Stimulated activated CD4-positive, alpha-beta T cell treated with anti-CD3 and anti-CD28 coated beads, Interleukin-1b, Interleukin-23, amount 100 ng/mL, for 1 hour (primary cell): ENCODE results near the gene OPHN1.
"Not testable (repeated sequence)": the region's sequence is repeated elsewhere in the genome, so short reads cannot be mapped to it uniquely, and the experiment has no call there.

Experiments used
- DNase-seq, 2 donors: peaks; one replicate each; pipeline ENCODE4 v3.0.0-alpha.2; 2020; ENCODE audit warnings: low read depth in 2 of 2

Gene OPHN1

GRCh38 chrX:68424719-68425118 lies 8.6 kb downstream of the OPHN1 start:
- no peak for DNase-seq

GRCh38 chrX:68422478-68422877 lies 10.8 kb downstream of the OPHN1 start:
- no peak for DNase-seq

DNA sequence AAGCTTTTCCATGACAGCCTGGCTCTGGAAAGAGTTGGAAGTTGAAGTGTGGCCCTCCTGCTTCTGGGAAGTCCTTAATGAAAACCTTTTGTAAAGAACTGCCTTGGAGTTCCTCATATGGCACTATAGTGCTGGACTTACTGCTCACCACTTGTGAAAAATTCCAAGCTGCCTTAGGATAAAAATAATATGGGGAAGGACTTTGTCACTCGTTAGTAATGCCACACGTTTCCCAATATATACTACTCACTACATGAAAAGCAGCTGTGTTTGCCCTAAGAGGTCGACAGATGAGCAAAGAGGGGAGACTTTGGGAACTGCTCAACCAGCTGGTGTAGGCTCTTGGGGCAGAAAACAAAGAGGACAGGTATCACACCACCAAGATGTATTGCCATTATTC lies 11.7 kb downstream of the OPHN1 start:
- no peak for DNase-seq

DNA sequence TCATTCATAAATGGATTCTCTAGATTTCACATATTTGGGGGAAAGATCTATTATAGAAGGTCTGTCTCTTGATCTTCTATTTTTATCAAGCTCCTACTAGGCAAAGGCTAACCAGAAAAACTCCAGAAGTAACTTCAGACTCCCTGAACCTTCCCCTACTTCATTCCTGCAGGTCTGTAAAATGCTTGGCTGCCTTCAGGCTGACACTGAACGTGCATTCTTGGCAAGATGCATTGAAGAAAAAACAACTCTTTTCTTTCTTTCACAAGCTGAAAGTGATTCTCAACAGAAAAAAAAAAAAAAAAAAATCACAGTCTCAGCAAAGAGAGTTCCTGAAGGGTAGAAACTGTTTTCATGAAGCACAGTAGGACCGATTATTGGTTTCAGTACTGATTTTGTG lies 12.7 kb downstream of the OPHN1 start:
- DNase-seq: no peak

DNA sequence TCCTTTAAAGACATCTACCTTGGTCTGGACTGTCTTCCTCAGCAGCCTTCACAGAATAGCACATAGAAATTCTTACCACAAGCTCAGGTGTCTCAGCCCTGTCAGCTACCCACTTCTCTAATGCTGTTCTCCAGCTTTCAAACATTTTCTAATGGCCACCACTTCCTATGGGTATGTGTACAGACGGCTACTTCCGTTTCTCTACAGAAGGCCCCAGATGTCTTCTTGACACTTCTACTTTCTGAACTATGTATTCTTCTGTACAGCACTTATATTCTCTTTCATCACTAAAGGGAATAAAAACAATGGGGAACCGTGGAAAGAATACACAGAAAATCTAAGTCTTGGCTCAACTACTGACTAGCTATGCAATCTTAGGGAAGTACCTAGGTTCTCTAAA lies 13.3 kb downstream of the OPHN1 start:
- no peak for DNase-seq

- DNase-seq: no peak
These were observed 15.6 kb downstream of the OPHN1 start for GRCh38 chrX:68417651-68418050.

DNA sequence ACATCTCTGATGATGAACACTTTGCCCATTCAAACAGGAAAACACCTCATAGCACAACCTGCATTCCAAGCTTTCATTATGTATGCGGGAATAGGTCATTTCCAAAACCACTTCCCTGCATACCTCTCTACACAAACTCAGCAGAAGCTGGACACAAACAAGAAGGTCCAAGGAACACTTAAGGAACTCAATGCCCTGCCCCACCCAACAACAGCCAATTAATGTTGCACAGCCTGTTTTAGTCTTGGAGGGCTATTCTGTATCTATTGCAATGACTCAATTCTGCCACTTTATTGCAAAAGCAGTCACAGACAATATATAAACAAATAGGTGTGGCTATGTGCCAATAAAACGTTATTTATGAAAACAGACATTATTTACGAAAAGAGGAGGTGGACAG lies 16.7 kb downstream of the OPHN1 start:
- no peak for DNase-seq

DNA sequence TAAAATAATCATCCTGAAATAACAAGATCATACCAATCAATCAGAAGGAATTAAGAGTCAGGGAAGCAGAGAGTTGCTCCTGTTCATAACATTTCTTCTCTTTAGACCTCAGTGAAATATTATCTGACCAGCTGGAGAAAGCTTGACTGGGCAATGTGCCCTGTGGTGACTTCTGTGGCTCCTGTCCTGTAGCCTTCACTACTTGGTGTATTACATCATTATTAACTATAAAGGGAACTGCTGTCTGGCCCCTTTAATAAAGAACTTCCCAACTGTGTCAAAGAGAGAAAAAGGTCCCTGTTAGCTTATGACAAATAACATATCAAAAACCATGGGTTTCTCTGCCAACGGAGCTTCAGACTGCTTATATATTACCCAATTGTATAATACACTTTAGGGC lies 18.0 kb downstream of the OPHN1 start:
- DNase-seq: no peak

DNA sequence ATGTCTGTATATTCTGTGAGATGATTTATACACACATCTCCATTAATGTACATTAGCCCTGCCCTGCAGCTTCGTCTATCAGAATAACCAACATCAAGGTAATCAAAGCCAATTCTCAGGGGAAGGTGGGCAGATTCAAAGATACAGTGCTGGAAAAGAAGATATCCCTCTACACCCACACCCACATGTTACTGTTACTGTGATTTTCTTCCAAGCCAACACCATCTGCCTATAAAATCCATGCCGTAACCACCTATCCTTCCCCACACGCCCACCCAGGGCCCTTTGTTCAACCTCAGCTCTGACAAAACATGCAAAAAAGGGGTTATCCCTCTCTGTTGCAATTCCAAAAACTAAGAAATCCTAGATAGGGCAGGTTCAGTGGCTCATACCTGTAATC lies 20.0 kb downstream of the OPHN1 start:
- DNase-seq: no peak

- no peak for DNase-seq
These were observed 21.6 kb downstream of the OPHN1 start for GRCh38 chrX:68411729-68412128.

DNA sequence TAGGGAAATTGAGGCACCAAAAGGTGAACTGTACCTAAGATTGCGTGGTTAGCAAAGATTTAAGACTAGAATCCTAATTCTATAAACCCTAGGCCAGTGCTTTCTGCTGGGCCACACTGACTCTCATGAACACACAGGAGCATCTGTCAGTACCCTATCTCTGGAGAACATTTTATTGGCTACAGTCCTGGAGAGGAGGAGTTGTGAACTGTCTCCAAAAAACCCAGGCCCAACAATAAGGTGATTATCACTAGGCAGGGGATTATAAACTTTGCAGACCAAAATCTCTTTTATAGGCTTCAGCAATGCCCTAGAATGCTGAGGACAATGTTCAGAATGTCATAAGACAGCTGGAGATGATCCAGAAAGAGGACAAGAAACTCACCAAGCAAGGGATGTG lies 24.1 kb downstream of the OPHN1 start:
- DNase-seq: no peak

- DNase-seq: no peak
These were observed 29.8 kb downstream of the OPHN1 start for GRCh38 chrX:68403522-68403921.

DNA sequence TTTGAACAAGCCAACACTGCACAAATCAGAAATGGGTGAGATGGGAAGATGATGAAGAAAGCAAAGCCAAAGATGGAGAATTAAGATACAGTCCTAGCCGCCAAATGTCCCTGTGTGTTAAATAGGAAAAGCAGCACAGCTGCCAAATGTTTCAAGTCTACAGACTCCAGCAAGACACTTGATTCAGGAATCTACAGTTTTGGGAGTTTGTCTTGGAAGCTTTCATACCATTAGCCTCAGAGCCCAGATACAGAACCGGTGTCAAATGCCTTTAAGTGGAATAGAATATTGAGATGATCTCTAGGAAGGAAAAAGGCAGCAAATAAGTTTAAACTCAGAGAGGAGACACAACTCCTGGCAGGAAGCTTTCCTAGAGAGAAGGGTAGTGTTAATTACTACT lies 30.3 kb downstream of the OPHN1 start:
- no peak for DNase-seq

- no peak for DNase-seq
These were observed 31.2 kb downstream of the OPHN1 start for GRCh38 chrX:68402094-68402493.

- DNase-seq: no peak
These were observed 35.0 kb downstream of the OPHN1 start for GRCh38 chrX:68398291-68398690.

DNA sequence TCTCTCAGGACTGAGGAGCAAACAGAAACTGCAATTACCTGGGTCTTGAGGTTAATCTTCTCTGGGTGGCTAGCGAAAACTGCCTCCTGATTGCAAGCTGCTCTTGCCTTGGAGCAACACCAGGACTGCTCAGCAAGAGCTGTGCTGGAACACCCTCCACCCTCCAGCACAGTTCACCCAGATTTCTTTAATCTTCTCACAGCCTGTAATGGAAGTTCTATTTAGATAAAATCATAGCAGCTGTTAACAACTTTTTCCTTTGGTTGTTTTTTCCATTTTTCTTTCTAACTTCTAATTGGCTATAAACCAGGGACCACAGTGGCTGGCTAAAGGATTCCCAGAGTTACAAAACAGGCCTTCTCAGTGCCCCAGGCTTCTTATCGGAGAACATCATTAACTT lies 36.3 kb downstream of the OPHN1 start:
- DNase-seq: no peak

DNA sequence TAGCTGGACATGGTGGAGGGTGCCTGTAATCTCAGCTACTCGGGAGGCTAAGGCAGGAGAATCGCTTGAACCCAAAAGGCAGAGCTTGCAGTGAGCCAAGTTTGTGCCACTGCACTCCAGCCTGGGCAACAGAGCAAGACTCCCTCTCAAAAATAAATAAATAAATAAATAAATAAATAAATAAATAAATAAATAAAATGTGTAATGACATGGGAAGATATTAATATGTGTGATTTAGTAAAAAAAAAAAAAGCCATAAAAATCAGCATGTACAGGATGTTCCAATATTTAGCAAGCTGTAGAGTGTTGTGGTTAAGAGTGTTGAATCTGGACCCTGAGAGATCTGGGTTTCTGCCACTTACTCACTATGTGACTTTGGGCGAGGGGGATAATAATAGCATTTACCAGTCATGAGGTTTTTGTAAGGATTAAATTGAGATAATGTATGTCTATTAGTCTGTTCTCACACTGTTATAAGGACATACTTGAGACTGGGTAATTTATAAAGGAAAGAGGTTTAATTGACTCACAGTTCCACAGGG lies 43.8 kb downstream of the OPHN1 start:
- not testable (repeated sequence) for DNase-seq

DNA sequence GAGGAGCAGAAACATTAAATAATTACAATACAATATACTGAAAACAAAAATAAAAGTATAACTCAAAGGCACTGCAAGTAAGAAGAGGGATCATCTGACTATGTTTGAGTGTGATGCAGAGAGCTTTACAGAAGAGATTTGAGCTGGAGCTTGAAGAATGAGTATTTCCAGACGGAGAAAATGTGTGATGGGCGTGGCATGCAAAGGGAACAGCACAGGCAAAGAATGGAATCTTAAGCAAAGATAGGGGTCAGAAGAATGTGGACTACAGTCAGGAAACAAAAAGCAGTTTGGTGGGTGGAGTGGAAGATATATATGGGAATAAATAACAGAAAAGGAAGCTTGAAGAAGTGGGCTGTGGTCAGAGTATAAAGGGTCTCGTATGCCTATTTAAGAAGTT lies 45.5 kb downstream of the OPHN1 start:
- DNase-seq: no peak

DNA sequence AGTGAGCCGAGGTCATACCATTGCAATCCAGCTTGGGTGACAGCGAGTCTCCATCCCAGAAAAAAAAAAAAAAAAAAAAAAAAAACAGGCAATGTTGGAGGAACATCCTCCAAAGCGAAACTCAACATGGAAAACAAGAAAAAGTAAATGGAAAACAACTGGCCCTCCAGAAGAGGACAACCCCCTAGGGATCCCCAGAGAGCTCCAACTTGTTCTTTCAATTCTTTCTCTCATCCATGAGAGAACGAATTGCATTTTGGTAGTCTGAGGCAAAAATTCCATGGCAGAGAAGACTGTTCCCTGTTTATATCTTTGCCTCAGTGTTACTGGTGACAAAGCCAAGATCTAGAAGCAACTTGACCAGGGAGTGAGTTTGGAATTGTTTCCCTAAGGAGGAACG lies 49.8 kb downstream of the OPHN1 start:
- no peak for DNase-seq

DNA sequence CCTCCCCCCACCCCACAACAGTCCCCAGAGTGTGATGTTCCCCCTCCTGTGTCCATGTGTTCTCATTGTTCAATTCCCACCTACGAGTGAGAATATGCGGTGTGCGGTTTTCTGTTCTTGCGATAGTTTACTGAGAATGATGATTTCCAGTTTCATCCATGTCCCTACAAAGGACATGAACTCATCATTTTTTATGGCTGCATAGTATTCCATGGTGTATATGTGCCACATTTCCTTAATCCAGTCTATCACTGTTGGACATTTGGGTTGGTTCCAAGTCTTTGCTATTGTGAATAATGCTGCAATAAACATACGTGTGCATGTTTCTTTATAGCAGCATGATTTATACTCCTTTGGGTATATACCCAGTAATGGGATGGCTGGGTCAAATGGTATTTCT lies 55.7 kb downstream of the OPHN1 start:
- not testable (repeated sequence) for DNase-seq

DNA sequence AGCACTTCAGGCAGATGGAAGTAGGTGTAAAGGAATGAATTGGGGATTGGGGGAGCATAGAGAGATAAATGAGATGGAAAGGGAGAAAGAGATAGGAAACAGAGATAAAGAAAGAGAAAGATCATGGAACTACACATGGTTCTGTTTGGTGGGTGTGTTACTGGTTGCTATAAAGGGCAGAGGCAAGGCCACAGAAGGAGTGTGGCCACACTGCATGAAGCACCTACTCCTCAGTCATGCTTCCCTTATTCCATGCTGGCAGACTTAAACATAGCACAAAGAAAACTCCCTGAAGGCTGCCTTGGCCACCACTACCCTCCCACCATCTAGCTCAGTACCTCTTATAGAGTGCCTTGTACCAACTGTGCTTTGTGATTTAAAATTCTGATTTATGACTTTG lies 56.9 kb downstream of the OPHN1 start:
- no peak for DNase-seq

- no peak for DNase-seq
These were observed 57.5 kb downstream of the OPHN1 start for GRCh38 chrX:68375803-68376202.

DNA sequence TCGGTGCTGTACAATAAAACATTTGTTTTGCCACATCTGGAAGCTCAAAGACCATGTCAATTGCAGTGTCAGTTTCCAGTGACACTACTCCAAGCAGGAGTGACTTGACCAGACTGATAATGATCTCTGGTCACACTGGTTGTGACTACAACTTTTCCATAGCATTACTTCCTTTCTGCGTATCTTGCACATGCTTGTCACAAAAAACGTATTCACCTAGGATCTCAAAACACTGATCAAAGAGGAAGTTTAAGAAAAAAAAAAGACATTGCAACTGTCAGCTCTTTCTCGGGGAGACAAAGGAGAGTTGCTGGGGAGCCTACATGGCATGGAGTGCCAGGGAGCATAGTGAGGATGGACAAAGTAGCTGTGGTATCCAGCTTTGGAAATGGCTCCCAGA lies 60.6 kb downstream of the OPHN1 start:
- no peak for DNase-seq

GRCh38 chrX:68369559-68369958 lies 63.7 kb downstream of the OPHN1 start:
- no peak for DNase-seq

DNA sequence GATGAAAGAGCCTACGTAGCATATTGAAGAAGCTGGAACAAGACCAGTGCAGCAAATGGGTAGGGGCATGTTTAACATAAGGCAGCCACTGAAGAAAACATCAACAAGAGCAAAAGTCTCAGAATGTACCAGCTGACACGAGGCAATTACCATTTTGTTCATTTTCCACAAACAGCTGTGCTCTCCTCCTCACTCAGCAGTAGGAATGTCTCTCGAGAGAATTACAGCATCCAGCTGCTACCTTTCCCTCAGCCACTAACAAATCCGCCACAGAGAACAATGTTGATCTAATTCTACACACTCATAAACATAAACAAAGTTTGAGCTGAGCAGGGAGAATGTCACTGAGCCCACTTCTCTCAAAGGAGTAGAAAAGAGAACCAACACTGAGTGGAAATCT lies 68.0 kb downstream of the OPHN1 start:
- DNase-seq: no peak
